ENCODE data around the gene PGAP3. TPM values are rescaled to one million over a fixed set of nuclear protein-coding genes. Genes with fewer than 3 reads are reported as not detected.
A peak's percentile ranks its signal among the peaks of the same experiment; 100 is the strongest.

Gene PGAP3
- total RNA-seq, 1 experiment from 2014 or later, result 29.0 TPM

DNA sequence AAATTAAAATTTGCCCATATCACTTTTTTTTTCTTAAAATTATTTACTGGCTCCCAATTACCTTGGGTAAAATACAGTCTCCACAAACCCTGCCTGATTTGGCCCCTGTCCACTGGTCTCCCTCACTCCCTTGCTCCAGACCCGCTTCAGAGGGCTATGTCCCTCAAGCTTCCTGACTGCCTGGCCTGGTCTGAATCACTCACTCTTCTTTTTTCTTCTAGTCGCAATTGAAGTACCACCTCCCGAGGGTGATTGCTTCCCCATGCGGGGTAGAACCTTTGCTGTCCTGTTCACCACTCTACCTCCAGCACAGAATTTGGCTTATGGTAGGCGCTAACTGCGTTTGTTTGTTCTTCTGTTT, 598 bp upstream of the PGAP3 start:
- Mint-ChIP-seq H3K4me3 (peak overlapping the region; percentile 85 to 88), H3K9me3 (no peaks in the 10 kb centered on the region), H3K27ac (peak overlapping the region; percentile 96 to 99 (median 98)), H3K4me1 (peaks cover 33 to 35% of the 10 kb centered on the region in 2 experiments), H3K36me3 (ENCODE audit: insufficient read depth in 1 of 3, low read depth in 3 of 3) (peaks cover 6 to 20% (median 12%) of the 10 kb centered on the region in 3 experiments; a peak in 6 of 7 replicates), H3K27me3 (ENCODE audit: low read depth) (no peaks in the 10 kb centered on the region)
- H3K4ac ChIP-seq (ENCODE audit: low read depth, low read length), result no peak overlapping the region
- no peak overlapping the region for H2AFZ ChIP-seq (ENCODE audit: low read length)
- H2BK12ac ChIP-seq (ENCODE audit: insufficient read length, low read depth, low read length), result no peak overlapping the region
- no peaks in the 10 kb centered on the region for H3K79me1 ChIP-seq (ENCODE audit: insufficient read depth, low read depth, low read length, poor library complexity, severe bottlenecking)
- H3K4me2 ChIP-seq (ENCODE audit: insufficient read depth, insufficient read length, low read length), result peak overlapping the region; percentile 76
- H3K23me2 ChIP-seq (ENCODE audit: insufficient read length, low read depth, low read length, poor library complexity, severe bottlenecking), result peaks cover 9% of the 10 kb centered on the region
- H4K5ac ChIP-seq (ENCODE audit: insufficient read length, low read depth, low read length), result no peak overlapping the region
- H2BK20ac ChIP-seq (ENCODE audit: low read depth, low read length, poor library complexity, severe bottlenecking), result no peak overlapping the region
- H4K91ac ChIP-seq (ENCODE audit: insufficient read length, low read depth, low read length), result no peak overlapping the region
- no peaks in the 10 kb centered on the region for H3K9me3 ChIP-seq (ENCODE audit: control insufficient read depth, low read depth, low read length)
- no peak overlapping the region for H3K18ac ChIP-seq (ENCODE audit: insufficient read length, low read depth, low read length)
- H3K4me1 ChIP-seq (ENCODE audit: insufficient read depth, low read length), result peaks cover 9% of the 10 kb centered on the region
- H2BK5ac ChIP-seq (ENCODE audit: insufficient read length, low read length), result no peak overlapping the region
- H3K9ac ChIP-seq (ENCODE audit: extremely low read depth, insufficient read length, low read length), result peak overlapping the region; percentile 85
- TF ChIP-seq, protein P1, sequence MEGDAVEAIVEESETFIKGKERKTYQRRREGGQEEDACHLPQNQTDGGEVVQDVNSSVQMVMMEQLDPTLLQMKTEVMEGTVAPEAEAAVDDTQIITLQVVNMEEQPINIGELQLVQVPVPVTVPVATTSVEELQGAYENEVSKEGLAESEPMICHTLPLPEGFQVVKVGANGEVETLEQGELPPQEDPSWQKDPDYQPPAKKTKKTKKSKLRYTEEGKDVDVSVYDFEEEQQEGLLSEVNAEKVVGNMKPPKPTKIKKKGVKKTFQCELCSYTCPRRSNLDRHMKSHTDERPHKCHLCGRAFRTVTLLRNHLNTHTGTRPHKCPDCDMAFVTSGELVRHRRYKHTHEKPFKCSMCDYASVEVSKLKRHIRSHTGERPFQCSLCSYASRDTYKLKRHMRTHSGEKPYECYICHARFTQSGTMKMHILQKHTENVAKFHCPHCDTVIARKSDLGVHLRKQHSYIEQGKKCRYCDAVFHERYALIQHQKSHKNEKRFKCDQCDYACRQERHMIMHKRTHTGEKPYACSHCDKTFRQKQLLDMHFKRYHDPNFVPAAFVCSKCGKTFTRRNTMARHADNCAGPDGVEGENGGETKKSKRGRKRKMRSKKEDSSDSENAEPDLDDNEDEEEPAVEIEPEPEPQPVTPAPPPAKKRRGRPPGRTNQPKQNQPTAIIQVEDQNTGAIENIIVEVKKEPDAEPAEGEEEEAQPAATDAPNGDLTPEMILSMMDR (conservative IDR thresholded peaks at IDR 0.05), result no peak
- no peak overlapping the region for H3K14ac ChIP-seq (ENCODE audit: insufficient read depth, low read length)
- H3K23ac ChIP-seq (ENCODE audit: insufficient read length, low read depth, low read length), result no peak overlapping the region
- no peak overlapping the region for H2BK120ac ChIP-seq (ENCODE audit: low read depth, low read length, poor library complexity, severe bottlenecking)
- no peaks in the 10 kb centered on the region for H3K79me2 ChIP-seq (ENCODE audit: insufficient read depth, low read length)
- DNase-seq, result no peak
- no peak overlapping the region for H2BK15ac ChIP-seq (ENCODE audit: low read depth, low read length)
- H4K8ac ChIP-seq (replicated peaks; ENCODE audit: insufficient read length, low read depth, low read length), result no peak overlapping the region
- peak overlapping the region; percentile 74 for H3K27ac ChIP-seq (ENCODE audit: insufficient read length, low read depth, low read length)
- H3T11ph ChIP-seq (ENCODE audit: low read length), result no peak overlapping the region
- WGBS (ENCODE audit: extremely low coverage, insufficient read length, low lambda C conversion rate), result no CpG with 5 or more reads among the region's 6 CpGs
- H3K27me3 ChIP-seq (ENCODE audit: insufficient read depth, low read length), result no peaks in the 10 kb centered on the region
- no peak overlapping the region for H2AK5ac ChIP-seq (ENCODE audit: insufficient read length, low read length)
- no peak overlapping the region for H3K56ac ChIP-seq (ENCODE audit: insufficient read length, low read depth, low read length)
- H4K20me1 ChIP-seq (ENCODE audit: control insufficient read depth, insufficient read depth, insufficient read length), result no peaks in the 10 kb centered on the region
